GM13977 (cell line): ENCODE results near the gene BRD2.

Source experiments
- DNase-seq: peaks from one replicate; pipeline ENCODE4 v3.0.0; 2012; ENCODE audit warnings: low spot score
- CTCF ChIP-seq: IDR thresholded peaks from 2 replicates; pipeline ENCODE4 v1.5.1; 2012; ENCODE audit warnings: mild to moderate bottlenecking, control low read depth; ENCODE audit not compliant: insufficient read depth; ENCODE audit errors: extremely low read depth, missing control alignments
- in situ Hi-C: fragments of 300-500 bp; cut with MboI; formaldehyde crosslinking; loops from one replicate; pipeline ENCODE4 v1.12.0; 2022; ENCODE audit warnings: low sequenced_read_pairs, low pct_unique_long_range_greater_than_20kb, mixed read lengths, inconsistent platforms; ENCODE audit not compliant: unreplicated experiment

Gene BRD2

DNA sequence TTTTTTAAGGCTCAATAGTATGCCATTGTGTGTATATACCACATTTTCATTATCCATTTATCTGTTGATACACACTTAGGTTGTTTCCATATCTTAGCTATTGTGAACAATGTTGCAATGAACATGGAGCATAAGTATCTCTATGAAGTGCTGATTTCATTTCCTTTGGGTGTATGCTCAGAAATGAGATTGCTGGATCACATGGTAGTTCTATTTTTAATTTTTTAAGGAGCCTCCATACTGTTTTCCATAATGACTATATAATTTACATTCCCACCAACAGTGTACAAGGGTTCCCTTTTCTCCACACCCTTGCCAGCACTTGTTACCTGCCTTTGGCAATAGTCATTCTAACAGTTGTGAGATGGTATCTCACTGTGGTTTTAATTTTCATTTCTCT lies 56.1 kb downstream of the BRD2 start:
- no peak for DNase-seq
- no peak for TF ChIP-seq CTCF
- in situ Hi-C loops, result no loop called here

GRCh38 chr6:33028220-33028849 lies 59.9 kb downstream of the BRD2 start:
- DNase-seq, result peak; percentile 2
- in situ Hi-C loops, result no loop called here
- no peak for TF ChIP-seq CTCF

GRCh38 chr6:33029328-33030184 lies 61.2 kb downstream of the BRD2 start:
- TF ChIP-seq CTCF, result no peak
- DNase-seq, result peak; percentile 65

GRCh38 chr6:33030245-33030644 lies 61.9 kb downstream of the BRD2 start:
- no peak for TF ChIP-seq CTCF
- DNase-seq, result no peak
- in situ Hi-C loops, result no loop called here

More at GRCh38 chr6:33029328-33030184, 61.2 kb downstream of the BRD2 start:
- in situ Hi-C loops, result no loop called here
